NCI-H510A treated with DMSO at 0.1 percent for 48 hours (cell line): ENCODE data around the gene C17orf67.
"Not testable (repeated sequence)": the region's sequence is repeated elsewhere in the genome, so short reads cannot be mapped to it uniquely, and the experiment has no call there.

Experiments
- DNase-seq: peaks from one replicate; lab custom pipeline; 2025; lab: John Stamatoyannopoulos, UW

C17orf67 gene

DNA sequence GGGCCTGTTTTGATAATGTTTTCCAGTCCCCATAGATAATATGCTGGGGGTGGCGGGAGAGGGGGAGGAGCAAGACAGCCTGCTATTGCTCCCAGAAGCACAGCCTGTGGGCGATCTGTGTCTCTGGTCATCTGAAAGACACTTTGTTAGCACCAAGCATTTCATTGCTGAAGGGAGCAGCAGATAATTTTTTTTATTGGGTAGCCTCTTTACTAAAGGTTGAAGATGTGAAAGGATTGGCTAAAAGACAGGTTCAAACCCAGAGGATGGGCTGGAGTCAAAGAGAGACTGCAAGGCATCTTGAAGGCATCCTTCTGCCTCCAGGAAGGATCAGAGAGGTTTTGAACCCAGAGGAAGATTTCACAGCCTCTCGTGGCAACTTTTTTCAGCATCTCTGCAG, 60.6 kb downstream of the C17orf67 start:
- DNase-seq = no peak

DNA sequence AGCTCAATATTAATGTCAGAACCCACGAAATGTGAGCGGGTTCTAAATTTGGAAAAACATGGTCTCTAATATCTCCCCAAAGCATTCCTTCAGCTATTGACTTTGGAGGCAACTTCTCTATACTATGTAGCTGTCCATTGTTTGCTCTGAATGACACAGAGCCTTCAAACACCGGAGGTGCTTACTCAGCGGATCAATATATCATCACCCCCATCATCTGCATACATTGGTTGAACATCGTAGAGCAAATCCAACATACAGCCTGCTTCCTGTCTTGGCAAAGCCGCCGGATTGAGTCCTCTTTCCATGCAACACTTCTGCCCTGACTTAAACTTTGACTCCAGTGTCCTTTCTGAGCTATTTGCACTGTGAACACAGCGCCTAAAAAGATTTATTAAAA, 61.3 kb downstream of the C17orf67 start:
- DNase-seq = no peak

DNA sequence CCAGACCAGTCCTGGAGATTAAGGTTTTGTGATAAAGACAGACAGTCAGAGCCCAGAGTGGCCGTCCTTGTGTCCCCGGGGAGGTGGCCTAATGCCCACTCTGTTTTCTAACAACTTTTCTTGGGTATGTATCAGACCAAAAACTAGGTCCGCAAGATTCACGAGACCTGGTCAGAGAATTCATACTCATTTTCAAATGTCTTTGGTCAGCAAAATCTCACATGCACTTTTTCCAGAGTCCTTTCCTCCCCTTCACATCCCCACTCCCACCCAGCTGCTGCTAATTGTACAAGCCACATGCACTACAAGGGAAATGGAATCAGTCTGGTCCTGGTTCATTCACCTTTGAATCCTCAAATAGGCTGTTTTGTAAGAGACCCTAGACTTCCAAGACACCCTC, 61.7 kb downstream of the C17orf67 start:
- DNase-seq = no peak

DNA sequence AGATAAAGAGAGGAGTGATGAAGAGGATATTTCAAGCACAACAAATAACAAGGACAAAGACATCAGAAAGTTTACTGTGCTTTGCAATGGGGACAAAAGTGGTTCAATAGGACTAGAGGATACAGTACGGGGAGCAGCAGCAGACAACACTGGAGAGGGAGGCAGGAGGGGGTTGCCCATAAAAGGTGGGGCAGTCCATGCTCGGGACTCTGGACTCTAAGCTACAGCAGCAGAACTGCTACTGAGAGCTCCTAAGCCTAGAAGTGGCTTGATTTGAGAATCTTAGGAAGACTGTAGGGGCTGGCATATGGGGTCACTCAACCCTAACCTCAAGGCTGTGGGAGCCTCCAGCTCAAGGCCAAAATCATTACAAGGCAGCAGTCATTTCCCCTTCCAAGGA, 62.2 kb downstream of the C17orf67 start:
- DNase-seq = no peak

DNA sequence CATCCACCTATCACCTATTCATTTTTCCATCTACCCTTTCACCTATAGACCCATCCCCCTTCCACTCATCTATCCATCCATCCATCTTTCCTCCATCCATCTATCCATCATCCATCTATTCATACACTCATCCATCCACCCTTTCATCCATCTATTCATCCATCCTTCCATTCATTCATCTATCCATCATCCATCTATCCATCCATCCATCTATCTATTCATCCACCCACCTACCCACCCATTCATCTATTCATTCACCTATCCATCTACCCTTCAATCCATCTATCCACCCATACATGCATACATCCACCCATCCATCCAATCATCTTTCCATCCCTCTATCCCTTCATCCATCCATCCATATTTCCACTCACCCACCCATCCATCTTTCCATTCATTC, 63.3 kb downstream of the C17orf67 start:
- DNase-seq = no peak

DNA sequence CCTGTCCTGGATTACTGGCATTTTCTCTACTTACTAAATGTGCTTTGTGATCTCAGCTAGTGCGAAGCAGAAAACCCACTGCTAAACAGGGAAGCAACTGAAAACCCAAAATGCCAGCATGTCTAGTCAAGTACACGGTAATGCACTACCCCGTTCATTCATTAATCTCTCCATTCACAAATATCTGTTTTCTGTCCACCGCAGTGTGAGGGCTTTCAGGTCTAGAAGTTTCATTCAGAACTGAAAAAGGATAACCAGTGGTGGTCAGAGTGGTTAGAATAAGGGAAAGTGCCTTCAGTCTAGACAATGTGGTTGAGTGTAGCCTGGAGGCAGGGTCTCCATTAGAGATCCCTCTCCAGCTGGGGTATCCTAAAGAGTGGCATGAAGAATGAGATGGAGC, 68.3 kb downstream of the C17orf67 start:
- DNase-seq = no peak

DNA sequence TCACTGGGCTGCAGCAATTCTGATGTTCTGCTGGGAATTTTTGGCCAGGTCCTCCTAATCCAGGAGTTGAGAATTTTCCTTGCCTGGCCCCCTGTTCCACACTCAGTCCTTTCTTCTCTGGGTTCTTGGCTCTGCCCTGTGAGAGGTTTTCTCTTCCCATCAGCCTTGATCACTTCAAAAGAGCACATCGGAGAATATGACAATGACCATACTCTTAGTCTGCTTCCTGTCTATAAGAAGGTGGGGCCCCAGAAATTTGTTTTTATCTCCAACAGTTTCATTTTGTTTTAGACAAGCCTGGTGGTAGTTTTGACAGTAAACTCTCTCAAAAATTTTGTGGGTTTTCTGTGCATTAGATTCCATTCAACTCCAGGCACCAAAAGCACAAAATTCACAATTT, 70.7 kb downstream of the C17orf67 start:
- DNase-seq = no peak

DNA sequence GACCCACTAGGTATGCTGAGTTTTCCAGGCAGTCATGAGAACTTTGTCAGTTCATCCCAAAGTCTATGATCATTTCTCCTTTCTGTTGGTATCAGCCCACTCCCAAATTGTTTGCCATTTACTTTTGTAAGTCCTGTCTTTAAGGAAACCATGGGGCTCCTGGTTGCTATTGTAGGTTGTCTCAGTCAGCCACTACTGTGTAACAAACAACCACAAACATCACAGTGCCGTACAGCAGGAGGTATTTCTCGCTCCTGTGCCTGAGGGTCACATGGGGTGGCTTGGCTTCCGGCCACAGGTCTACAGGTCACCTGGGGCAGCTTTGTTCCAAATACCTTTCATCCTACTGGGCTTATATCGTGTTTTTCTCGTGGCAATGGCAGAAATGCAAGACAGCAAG, 71.6 kb downstream of the C17orf67 start:
- no peak for DNase-seq

DNA sequence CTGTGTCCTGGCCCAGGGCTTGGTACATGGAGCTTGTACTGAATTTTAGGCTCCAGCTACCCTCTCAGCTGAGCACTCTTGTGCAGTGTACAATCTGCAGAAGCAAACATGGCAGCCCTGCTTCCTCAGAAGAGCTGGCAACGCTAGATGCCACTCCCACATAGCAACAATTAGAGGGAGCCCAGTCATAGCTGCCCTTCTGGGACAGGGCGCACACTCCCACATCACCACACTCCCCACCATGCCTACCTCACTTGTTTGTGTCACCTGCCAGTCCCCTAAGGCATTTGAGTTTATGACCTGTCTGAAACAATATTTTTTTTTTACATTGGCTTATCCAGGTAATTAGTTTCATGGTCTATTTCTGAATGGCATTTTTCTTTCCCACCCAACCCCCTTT, 72.3 kb downstream of the C17orf67 start:
- DNase-seq = no peak

DNA sequence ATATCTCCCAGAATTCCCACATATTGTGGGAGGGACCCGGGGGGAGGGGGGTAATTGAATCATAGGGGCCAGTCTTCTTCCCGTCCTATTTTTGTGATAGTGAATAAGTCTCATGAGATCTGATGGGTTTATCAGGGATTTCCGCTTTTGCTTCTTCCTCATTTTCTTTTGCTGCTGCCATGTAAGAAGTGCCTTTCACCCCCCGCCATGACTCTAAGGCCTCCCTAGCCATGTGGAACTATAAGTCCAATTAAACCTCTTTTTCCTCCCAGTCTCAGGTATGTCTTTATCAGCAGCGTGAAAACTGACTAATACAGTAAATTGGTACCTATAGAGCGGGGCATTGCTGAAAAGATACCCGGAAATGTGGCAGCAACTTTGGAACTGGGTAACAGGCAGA, 76.1 kb downstream of the C17orf67 start:
- DNase-seq = not testable (repeated sequence)

DNA sequence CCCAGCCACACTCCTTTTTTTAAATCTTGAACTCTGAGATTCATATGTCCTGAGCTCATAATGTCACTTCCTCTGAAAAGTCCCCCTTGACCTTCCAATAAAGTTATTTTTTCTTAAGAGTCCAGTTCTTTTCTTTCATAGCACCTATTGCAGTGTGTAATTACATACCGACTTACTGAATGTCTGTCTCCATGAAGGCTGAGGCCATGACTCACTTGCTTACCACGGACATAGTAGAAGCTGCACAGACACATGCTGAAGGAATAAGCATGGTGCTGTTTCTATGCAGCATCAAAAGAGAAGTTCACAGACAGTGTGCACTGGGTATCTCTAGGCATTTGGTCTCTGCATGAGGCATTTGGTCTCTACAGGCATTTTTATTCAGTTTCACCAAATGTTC, 77.2 kb downstream of the C17orf67 start:
- DNase-seq = no peak

DNA sequence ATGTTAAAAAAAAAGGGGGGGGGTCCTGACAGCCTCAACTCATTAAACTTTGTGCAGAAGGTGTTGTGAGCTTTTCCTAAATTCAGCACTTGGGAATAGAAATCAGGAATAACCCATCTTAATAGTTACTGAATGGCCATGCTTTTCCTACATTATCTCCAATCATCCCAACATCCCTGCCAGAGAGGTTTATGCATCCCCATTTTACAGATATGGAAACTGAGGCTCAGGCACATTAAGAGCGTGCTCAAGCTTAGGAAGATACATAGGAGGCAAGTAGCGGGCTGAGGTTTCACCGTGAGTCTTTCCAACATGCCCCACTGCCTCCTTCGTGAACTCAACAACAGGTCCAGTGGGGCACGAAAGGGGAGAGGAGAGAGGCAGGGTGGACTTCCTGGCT, 78.4 kb downstream of the C17orf67 start:
- no peak for DNase-seq

DNA sequence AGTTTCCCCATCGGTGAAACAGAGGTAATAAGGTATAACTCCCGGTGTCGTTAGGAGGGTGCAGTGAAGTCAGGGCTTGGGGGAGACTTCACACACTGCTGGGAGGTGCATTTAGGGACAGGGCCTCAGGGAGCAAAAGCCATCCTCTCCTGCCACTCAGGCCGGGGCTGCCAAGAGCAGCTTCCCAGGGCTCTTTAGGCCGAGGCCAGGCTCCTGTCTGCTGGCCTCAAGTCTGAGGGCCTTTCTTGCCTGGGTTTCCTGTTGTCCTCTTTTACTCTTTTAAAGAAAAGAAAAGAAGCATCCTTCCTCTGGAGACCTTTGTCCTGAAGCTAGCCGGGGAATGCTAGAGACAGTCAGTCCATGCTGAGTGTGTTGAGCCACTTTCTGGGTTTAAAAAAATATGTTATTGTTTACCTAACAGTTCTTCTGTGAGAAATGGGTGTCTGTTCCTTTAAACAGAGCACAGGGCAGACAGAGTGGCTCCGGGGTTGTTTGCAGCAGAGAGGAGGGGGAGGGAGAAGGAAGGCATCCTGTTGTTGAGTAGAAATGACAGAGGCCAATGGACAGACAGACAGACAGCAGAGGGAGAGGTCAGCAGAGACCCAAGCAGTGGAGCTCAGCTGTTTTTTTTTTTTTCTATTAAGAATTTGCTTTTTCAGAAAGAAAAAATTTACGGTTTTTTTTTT, 79.1 kb downstream of the C17orf67 start:
- no peak for DNase-seq

DNA sequence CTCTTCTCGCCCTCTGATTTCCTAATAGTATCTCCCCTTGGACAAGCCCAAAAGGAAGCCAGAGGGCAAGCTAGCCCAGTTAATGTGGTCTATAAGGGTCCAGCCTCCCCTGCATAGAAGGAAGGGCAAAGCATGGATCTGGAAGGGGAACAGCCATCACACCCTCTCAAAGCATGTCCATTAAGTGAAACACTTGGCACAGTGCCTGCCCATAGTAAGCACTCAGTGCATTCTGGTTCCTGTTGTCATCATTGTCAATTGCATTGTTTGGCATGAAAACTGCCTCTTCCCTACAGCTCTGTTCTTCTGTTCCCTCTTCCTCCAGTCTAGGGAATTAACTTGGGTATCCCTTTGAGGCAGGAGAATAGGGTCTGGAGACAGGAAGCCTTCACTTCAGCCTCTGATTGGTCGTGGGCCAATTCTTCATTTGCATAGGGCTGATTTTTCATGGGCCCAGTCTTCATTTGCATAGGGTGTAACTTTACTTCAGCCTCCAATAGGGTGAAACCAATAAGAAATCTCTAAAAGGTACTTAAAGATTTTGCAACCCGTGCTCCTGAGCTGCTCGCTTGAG, 81.4 kb downstream of the C17orf67 start:
- no peak for DNase-seq

DNA sequence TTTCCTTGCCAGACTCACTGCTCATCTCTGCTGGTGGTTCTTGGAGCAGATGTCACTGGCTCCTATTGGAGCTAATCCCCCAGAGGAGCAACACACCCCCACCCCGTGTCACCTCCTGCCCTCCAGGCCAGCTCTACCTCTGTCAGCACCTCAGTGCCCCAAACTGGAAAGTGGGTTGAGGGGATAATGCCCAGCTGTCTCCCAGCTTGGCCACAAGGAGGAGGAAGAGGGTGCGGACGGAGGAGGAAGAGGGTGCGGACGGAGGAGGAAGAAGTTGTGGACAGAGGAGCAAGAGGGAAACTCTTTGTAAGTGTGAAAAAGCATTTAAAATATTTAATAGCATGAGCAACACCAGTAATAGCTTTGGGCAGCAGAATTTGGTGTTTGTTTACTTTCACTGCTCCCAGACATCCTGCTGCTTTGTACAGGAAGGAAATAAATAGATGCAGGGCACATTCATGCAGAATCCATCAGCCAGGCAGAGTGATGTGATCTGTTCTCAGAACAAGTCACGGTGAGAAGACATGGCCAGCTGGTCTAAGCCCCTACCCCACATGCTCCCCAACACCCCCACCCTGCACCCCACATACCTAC, 82.5 kb downstream of the C17orf67 start:
- DNase-seq = no peak

DNA sequence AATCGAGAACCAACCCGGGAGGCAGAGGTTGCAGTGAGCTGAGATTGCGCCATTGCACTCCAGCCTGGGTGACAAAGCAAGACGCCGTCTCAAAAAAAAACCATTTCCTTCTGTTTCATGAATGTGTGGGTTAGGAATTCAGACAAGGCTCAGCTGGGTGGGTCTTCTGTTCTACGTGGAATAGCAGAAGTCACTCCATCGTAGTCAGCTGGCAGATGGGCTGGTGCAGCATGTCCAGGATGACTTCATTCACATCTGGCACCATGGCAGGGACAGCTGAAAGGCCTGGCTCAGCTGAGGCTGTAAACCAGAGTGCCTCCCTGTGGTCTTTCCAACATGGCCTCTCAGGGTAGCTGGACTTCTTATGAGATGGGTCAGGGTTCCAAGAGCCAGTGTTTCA, 89.0 kb downstream of the C17orf67 start:
- no peak for DNase-seq

DNA sequence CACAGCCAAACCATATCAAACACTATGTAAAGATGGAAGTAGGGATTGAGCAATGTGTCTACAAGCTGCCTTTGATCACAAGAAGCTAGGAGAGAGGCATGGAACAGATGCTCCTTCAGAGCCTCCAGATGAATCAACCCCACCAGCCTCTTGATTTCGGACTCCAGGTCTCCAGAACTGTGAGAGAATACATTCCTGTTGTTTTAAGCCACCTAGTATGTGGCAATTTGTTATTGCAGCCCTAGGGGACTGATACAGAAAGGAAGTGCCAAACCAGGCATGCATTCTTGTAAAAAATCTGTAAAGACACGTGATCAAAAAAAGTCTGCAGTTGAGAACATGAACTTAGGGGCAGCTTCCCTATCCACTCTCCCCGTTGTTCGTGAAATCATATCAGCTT, 91.1 kb downstream of the C17orf67 start:
- DNase-seq = no peak
